ENCODE results near the gene CRYL1. TPM values are rescaled to one million over a fixed set of nuclear protein-coding genes. Genes with fewer than 3 reads are reported as not detected.

The CRYL1 gene
- total and polyA plus RNA-seq, 2 of the 8 experiments (the other 6 are each of a cell fraction or from before 2014, with no cell fraction given), result 1.9 to 6.4 TPM

GRCh38 chr13:20402881-20403280 lies 122.8 kb downstream of the CRYL1 start:
- H3K4me3 ChIP-seq (ENCODE audit: extremely low read depth in 1 of 4, insufficient read depth in 2 of 4, low read depth in 3 of 4, low read length in 4 of 4), result no peak overlapping the region
- no peak overlapping the region for H2BK15ac ChIP-seq (ENCODE audit: low read length)
- H3K4ac ChIP-seq (replicated peaks; ENCODE audit: insufficient read length, low read depth, low read length), result no peak overlapping the region
- ChIA-PET POLR2A (ENCODE audit: partially characterized antibody) (no interaction called here), CTCF (ENCODE audit: partially characterized antibody) (interaction anchor here (1.0 to 1.6 kb wide), 2 partner anchors 26 to 31 kb away, joined by 3 to 4 read pairs; no protein-coding TSS in a partner anchor)
- 84% methylated on average over 5 of the region's 5 CpGs; no CpG with 5 or more reads in 1 of the 2 experiments for WGBS, 2 experiments (ENCODE audit: extremely low coverage in 1 of 2, insufficient coverage in 1 of 2, insufficient read length in 1 of 2, insufficient replicate concordance in 2 of 2, low coverage in 1 of 2, low lambda C conversion rate in 2 of 2, missing lambda C conversion rate in 1 of 2)
- H3K79me1 ChIP-seq (ENCODE audit: low read depth, low read length), result no peaks in the 10 kb centered on the region
- H3K79me2 ChIP-seq (ENCODE audit: control insufficient read depth in 1 of 2, insufficient read depth in 2 of 2, low read length in 2 of 2), result no peaks in the 10 kb centered on the region
- H2BK5ac ChIP-seq (ENCODE audit: low read depth, low read length), result no peak overlapping the region
- H4K91ac ChIP-seq (replicated peaks; ENCODE audit: insufficient read length, low read length), result no peak overlapping the region
- no peak overlapping the region for H2BK120ac ChIP-seq (replicated peaks; ENCODE audit: low read depth, low read length)
- H3K27ac ChIP-seq (ENCODE audit: low read depth, low read length), result no peak overlapping the region
- H3K4me2 ChIP-seq (ENCODE audit: insufficient read depth in 1 of 2, low read depth in 2 of 2, low read length in 2 of 2), result no peak overlapping the region
- H3K36me3 ChIP-seq (ENCODE audit: control insufficient read depth in 2 of 4, insufficient read depth in 4 of 4, low read length in 3 of 4), result no peaks in the 10 kb centered on the region
- FAIRE-seq, result no peak
- H3K9me3 ChIP-seq (ENCODE audit: insufficient read depth in 2 of 2, low read depth in 1 of 2, low read length in 1 of 2), result no peaks in the 10 kb centered on the region
- H3K9ac ChIP-seq (replicated peaks in 1 of 4; ENCODE audit: extremely low read depth in 1 of 4, low read depth in 3 of 4, low read length in 3 of 4), result no peak overlapping the region
- no peak for DNase-seq (ENCODE audit: low read depth in 1 of 2, low spot score in 2 of 2)
- TF ChIP-seq RNF2 (IDR thresholded peaks at IDR 0.05; ENCODE audit: borderline replicate concordance, low read depth, low read length, missing control alignments, poor library complexity, severe bottlenecking) (no peak), POU5F1 (IDR thresholded peaks at IDR 0.05; ENCODE audit: low read depth, low read length) (no peak), CREB1 (IDR thresholded peaks at IDR 0.05) (no peak), GABPA (IDR thresholded peaks at IDR 0.05; ENCODE audit: borderline replicate concordance, insufficient read depth, low read length) (no peak), CHD2 (IDR thresholded peaks at IDR 0.05; ENCODE audit: low read length) (no peak), HDAC2 (IDR thresholded peaks at IDR 0.05; ENCODE audit: borderline replicate concordance in 1 of 2, low read depth in 2 of 2, low read length in 2 of 2) (no peak), ZNF274 (IDR thresholded peaks at IDR 0.05; ENCODE audit: borderline replicate concordance, extremely low read depth, low read length) (no peak)
- H4K5ac ChIP-seq (ENCODE audit: insufficient read length, low read depth, low read length), result no peak overlapping the region
- 0 out of 2 replicates have a peak, but pooled peaks cover 2% of the 10 kb centered on the region for H3K23me2 ChIP-seq (ENCODE audit: low read depth, low read length)
- H4K20me1 ChIP-seq (replicated peaks in 1 of 2; ENCODE audit: control insufficient read depth in 1 of 2, insufficient read depth in 2 of 2, low read length in 2 of 2), result no peaks in the 10 kb centered on the region
- no peak overlapping the region for H3K56ac ChIP-seq (replicated peaks; ENCODE audit: insufficient read length, low read depth, low read length)
- H3K4me1 ChIP-seq (replicated peaks in 1 of 4; ENCODE audit: control insufficient read depth in 3 of 4, insufficient read depth in 4 of 4, low read length in 3 of 4), result peaks cover 0 to 7% (median 5%) of the 10 kb centered on the region in 4 experiments; a peak in 6 of 7 replicates
- H3K23ac ChIP-seq (ENCODE audit: insufficient read length), result no peak overlapping the region
- no peak overlapping the region for H2BK20ac ChIP-seq (ENCODE audit: low read length)
- no peak overlapping the region for H2AK5ac ChIP-seq (ENCODE audit: low read depth, low read length)
- H3K14ac ChIP-seq (ENCODE audit: insufficient read length), result no peak overlapping the region
- H3K27me3 ChIP-seq (replicated peaks in 1 of 4; ENCODE audit: control insufficient read depth in 3 of 4, extremely low read depth in 1 of 4, insufficient read depth in 3 of 4, low read length in 3 of 4), result peaks cover 0 to 3% (median 0%) of the 10 kb centered on the region in 4 experiments; a peak in 4 of 7 replicates
- H3K18ac ChIP-seq (ENCODE audit: extremely low read depth, low read length), result no peak overlapping the region
- no peak overlapping the region for H2BK12ac ChIP-seq (ENCODE audit: low read depth, low read length)
- no peak overlapping the region for H2AFZ ChIP-seq (ENCODE audit: low read length)
- no peak overlapping the region for H4K8ac ChIP-seq (ENCODE audit: extremely low read depth, insufficient read depth, low read length)
